HG03469 (cell line): ENCODE data around the gene NISCH.

Experiments used
- ATAC-seq: cut with Tn5 transposase; IDR thresholded peaks from one replicate; pipeline ENCODE4 v1.9.1; 2021; ENCODE audit warnings: mild to moderate bottlenecking, moderate library complexity, moderate number of reproducible peaks; ENCODE audit not compliant: unreplicated experiment

NISCH gene

GRCh38 chr3:52446631-52447511 is 8.5 kb upstream of the NISCH start:
- no peak for ATAC-seq

DNA sequence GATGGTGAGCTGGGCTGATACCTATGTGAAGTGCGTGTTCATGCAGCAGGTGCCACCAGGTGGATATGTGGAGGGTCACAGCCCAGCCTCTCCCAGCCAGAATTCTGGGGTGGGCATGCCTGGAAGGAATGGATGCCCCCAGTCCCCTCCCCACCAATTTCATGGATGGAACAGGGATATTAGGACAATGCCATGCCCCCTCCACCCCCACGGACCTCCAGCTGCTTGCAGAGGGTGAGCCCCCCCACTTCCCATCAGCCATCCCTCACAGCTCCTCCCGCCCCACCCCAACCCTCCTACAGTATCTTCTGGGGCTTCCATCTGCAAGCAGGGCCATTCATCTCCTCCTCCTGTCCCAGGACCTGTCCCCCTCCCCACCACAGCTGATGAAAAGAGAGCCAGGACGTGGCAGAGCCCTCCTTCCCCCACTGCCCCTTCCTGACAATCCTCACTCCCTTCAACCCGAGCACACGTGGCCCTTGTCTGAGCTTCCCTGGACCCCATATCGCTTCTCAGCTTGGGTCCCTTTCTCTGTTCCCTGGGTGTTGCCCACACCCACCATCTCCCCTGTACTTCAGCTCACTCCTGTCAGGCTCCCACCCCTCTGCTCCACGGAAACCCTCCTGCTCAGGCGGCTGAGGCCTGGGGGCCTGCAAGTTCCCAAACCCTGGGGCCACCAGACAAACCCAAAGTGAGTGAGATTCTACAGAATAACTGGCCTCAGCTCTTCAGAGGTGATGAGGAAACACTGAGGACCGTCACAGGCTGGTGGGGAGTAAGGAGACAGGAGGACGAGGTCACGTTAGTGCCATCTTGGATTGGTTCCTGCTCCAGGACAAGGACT is 7.7 kb upstream of the NISCH start:
- ATAC-seq, result no peak

DNA sequence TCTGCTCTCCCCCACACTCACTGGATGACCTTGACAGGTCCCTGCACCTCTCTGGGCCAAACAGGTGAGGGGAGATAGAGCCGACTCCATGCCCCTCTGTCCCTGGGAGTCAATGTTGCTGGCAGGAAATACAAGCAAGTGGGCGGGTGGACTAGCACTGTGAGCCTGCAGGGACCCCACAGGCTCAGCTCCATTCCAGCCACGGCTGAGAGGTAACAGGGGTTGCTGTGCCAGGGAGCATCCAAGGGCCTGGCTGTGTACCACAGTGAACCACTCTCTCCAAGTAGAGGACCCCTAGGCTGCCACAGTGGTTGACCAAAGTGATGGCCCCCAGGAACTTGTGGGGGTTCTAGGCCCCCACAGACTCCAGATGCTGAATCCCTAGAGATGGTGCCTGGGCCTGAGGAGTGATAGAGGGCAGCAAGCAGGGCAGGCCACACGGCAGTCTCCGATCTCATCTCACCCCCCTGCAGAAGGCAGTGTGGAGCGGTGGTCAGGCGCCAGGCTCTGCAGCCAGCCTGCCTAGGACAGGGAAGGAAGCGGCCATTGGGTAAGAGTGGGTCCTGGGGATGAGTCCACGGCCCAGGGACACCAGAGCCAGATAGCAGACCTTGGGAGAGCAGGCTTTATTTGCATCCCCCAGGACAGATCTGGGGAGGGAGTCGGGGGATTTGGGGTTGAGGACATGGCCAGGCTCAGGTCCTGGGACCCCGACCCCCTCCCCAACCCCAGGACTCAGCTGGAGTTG is 4.7 kb upstream of the NISCH start:
- no peak for ATAC-seq

DNA sequence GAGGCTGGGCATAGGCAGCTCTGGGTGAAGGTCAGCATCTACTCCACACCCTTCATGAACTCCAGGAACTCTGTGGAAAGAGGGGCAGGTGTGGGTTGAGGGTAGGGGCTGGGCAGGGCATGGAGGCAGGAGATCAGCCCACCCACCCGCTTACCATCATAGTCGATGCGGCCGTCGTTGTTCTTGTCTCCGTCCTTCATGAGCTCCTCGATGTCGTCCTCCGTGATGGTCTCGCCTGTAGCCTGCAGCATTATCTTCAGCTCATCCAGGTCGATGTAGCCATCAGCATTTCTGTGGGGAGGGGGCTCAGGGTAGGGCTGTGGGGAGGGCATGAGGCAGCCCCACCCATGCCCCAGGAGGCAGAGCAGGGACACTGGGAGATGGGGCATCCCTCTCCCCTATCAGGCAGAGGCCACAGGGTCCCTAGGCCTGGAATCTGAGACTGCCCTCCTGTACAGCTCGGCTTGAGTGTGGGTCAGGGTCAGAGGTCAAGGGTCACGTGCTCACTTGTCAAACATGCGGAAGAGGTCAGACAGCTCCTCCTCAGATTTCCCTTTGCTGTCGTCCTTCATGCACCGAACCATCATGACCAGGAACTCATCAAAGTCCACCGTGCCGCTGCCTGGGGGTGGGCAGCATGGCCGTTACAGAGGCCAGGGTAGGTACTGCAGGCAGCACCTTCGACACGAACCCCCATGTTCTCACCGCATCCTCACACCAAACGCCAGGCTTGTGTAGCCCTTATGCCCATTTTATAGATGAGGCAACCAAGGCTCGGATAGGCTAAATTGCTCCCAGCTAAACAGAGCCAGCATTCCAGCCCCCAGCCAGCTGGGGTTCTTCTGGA is 3.9 kb upstream of the NISCH start:
- ATAC-seq, result no peak

DNA sequence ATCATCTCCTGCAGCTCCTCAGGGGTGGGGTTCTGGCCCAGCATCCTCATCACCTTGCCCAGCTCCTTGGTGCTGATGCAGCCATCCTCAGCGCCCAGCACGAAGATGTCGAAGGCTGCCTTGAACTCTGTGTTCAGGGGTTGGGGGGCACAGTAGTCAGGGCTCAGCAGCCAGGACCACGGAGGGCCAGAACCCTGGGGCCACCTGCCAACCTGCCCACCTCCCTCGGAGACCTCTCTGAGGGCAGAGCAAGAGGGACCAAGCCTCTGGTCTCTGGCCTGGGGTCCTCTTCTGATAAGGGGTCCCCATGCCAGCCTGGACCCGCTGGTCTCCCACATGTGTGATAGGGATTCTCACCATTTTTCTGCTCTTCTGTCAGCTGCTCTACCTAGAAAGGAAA is 3.3 kb upstream of the NISCH start:
- ATAC-seq, result no peak

DNA sequence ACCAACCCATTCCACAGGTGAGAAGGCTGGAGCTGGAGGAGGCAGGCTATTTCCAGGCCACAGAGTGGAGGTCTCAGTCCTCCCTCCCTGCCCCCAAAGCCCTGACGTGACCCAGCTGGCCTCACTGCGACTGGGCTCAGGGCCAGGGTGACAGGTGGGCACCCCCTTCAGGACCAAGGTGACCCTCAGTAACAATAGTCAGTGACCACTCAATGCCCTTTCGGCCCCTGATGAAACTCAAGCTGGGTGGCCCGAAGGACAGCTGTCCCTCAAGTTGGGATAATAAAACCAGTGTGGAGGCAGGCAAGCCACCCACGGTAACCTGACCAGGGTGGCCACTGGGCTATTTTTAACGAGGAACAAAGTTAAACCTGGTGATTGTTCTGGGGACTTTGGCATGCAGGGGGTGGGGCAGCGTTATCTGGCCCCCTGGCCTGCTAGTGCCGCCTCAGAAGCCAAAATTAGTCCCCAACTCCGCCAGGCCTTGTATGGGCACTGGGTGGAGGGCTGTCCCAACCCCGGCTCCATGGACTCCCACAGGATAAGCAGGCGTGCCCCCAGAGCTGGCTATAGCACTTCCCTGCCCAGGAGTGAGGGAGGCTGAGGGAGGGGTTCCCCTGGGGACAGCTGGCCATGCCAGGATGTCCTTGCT is 2.7 kb upstream of the NISCH start:
- no peak for ATAC-seq

- no peak for ATAC-seq
Measured at GRCh38 chr3:52453496-52454249, 1.7 kb upstream of the NISCH start, which contains the start of gene TNNC1. Gene TNNC1, minus strand, starts transcription at chr3:52454041. Its CDS starts 26 bp downstream, at chr3:52454015.

GRCh38 chr3:52454250-52454937 is 1.0 kb upstream of the NISCH start:
- ATAC-seq, result no peak

- ATAC-seq, result no peak
Measured at GRCh38 chr3:52454938-52455282, 494 bp upstream of the NISCH start.

- ATAC-seq, result no peak
Measured at GRCh38 chr3:52456169-52456799, 880 bp downstream of the NISCH start.

DNA sequence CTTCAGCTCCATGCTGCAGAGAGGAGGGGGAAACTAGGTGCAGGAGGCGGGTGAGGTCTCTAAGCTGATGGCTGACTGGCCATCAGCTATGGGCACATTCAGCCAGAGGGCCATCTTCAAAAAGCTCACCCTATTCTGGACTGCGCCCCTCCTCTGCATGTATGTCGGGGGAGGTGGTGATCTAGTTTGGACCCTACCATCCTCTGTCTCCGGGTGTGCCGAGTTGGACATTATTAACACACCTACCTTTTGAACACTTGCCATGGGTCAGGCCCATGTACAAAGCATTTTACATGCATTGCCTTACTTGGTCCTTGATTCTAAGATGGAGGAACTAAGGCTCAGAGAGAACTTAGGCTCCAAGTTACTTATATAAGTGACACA is 1.4 kb downstream of the NISCH start:
- ATAC-seq, result no peak

DNA sequence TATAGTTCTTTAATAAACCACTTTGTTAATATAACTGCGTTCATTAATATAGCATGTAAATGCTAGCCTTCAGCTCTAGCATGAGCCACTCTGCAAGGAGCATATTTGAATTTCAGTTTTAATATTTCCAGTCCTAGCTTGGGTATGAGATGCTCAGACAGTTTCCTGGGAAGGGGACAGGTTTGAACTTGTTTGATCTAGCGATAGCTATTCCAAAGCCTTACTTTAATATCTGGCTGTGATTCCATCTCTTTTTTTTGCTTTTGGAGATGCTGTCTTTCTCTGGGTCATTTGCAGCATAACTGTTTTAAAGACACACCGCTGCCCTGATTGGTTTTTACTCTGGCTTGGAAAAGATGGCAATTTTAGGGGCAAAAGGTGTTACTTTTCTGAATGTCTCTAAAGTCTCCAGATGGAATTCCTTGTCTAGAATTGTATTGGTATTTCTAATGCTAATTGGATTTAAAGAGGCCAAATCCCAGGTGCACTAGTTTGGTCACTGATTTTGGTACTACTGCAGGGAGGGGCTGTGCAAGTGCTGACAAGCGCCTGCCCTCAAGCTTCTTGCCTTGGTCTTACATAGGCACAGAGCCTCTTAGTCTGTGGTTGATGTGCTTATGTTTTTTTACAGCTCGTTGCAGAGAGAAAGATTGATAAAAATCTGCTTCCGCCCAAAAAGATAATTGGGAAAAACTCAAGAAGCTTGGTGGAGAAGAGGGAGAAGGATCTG is 2.8 kb downstream of the NISCH start:
- ATAC-seq, result no peak

DNA sequence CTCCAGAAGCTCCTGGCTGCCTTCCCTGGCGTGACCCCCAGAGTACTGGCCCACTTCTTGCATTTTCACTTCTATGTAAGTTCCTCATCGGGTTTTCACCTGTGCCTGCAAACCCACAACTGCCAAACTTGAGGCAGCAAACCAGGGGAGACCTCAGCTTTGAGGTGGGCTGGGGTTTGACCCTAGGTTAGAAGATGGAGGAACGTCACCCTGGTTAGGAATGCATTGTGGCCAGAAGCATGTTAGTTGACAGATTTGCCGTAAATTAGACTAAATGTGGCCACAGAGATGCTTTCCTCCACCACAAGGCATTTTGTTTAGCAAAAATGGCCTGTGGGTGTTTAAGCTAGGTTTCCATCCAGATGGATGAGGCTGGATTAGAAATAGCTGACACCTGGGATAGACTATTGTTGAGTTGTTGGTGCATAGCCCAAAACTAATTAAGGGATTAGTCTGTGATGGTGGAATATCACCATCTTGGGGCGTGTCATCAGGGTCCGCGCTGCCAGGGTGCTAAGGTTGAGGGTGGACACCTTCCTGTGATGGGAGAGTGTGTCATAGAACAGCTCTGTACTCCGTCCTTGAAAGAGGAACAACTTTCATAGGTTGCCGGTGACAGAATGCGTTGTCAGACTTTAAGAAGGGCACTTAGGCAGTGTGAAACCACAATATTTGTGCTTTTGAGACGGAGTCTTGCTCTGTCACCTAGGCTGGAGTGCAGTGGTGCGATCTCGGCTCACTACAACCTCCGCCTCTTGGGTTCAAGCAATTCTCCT is 3.6 kb downstream of the NISCH start:
- no peak for ATAC-seq

DNA sequence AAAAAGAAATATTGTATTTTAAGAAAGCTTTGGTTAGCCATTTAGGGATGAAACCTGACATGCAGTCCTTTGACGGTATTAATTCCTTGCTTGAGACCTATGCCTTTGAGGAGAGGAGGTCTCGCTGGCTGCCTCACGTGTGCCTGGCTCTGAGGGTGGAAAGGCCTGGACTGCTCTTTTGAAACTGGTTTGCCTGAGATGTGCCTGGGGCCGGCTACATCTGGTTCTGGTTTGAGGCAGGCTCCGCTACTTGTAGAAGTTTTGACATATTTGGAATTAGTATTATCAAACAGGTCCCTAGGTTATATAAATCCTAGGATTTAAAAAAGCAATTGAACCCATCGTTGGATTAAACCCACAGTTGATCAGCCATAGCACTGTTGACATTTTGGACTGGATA is 6.5 kb downstream of the NISCH start:
- no peak for ATAC-seq

- no peak for ATAC-seq
Measured at GRCh38 chr3:52463416-52463815, 8.0 kb downstream of the NISCH start.

DNA sequence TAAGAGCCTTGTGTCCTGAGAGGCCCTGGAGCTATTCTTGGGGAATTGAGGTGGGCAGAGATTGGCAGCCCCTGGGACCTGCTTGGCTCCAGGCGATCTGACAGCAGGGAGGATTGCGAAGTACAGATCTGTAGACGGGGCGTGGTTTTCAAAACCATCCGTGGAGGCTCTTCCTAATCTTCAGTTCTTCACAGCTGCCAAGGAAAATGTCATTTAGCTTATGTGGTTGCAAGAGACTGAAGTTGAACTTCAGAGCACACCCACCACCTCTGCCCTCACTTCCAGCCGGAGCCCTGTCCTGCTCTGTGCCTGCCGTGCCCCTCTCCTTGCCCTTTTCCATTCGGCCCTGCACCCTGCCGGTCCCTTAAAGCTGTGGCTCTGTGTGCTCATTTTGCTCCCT is 12.9 kb downstream of the NISCH start:
- no peak for ATAC-seq

GRCh38 chr3:52469001-52469400 is 13.6 kb downstream of the NISCH start:
- no peak for ATAC-seq
